ENCODE data around the gene ETFBKMT.
A peak's percentile ranks its signal among the peaks of the same experiment; 100 is the strongest.

Gene ETFBKMT, protein sequence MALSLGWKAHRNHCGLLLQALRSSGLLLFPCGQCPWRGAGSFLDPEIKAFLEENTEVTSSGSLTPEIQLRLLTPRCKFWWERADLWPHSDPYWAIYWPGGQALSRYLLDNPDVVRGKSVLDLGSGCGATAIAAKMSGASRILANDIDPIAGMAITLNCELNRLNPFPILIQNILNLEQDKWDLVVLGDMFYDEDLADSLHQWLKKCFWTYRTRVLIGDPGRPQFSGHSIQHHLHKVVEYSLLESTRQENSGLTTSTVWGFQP
- 1.0 to 2.0 (median 1.9) reads per million in 3 donors for total RNA-seq

DNA sequence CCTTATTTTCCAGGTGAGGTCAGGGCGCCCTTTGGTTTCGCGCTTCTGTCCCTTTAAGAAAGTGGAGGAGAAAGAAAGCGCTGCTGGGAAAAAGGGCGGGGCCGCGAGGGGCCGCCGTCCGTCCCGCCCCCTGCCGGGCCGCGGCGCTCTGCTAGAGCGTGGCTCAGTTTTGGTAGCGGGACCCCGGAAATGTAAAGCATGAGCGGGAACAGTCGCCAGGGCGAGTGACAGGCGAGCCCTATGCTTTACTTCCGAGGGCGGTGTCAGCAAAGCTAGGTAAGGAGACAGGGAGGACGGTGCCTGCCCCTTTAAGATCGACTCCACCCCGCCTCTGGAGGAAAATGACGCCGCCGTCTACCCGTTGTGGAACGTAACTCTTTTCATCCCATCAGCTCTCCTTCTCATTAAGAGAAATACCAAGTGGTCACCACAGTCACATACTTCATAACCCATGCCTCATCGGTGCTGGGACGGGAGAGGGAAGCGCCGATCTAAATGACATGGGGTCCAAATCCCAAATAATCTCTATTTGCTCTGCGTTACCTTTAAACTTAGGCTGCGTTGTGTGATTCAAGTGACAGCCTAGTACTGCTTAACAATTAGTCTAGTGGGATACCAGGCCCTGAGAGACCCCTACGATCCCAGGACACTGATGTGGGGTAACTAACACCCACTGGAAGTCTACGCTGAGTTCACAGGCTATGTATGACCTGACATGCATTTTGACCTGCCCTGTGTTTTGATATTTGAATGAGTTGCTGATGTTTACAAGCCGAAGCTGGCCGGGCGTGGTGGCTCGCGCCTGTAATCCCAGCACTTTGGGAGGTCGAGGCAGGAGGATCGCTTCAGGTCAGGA, at the start of gene ETFBKMT:
Gene ETFBKMT, plus strand, starts transcription at position 602 of the 856 bp plus-strand sequence. CDS start 2,266 bp downstream, outside the sequence.
- peak within 1 kb of the TSS; percentile 93 for H3K27ac ChIP-seq (ENCODE audit: insufficient read depth, low read length, poor library complexity, severe bottlenecking)
- H3K4me3 ChIP-seq (ENCODE audit: insufficient read depth, low read depth, low read length, poor library complexity, severe bottlenecking), result peak within 1 kb of the TSS; percentile 71
- no peaks in the 10 kb centered on the region for H3K4me1 ChIP-seq (ENCODE audit: control insufficient read depth, insufficient read depth, low read length, poor library complexity, severe bottlenecking)
- no peaks in the 10 kb centered on the region for H3K36me3 ChIP-seq (ENCODE audit: control insufficient read depth, insufficient read depth, low read length)
- H3K9me3 ChIP-seq (ENCODE audit: control insufficient read depth, low read length), result no peaks in the 10 kb centered on the region
- no peaks in the 10 kb centered on the region for H3K27me3 ChIP-seq (replicated peaks; ENCODE audit: control insufficient read depth, insufficient read depth, low read length, poor library complexity, severe bottlenecking)
- peak; percentile 83 to 90 (median 89) for DNase-seq

DNA sequence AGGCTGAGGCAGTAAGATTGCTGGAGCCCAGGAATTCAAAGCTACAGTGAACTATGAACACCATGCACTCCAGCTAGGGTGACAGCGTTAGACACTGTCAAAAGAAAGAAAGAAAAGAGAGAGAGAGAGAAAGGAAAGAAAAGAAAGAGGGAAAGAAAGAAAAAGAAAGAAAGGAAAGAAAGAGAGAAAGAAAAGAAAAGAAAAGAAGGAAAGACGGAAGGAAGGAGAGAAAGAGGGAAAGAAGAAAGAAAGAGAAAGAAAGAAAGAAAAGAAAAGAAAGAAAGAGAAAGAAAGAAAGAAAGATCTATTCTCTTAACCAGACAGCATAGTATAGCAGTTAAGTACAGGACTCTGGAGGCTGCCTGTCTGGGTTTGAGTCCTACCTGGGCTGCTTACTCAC, 46.7 kb upstream of the ETFBKMT start:
- Histone ChIP-seq H3K27ac (ENCODE audit: insufficient read depth, low read length, poor library complexity, severe bottlenecking) (no peak overlapping the region), H3K27me3 (replicated peaks; ENCODE audit: control insufficient read depth, insufficient read depth, low read length, poor library complexity, severe bottlenecking) (no peaks in the 10 kb centered on the region), H3K9me3 (ENCODE audit: control insufficient read depth, low read length) (no peaks in the 10 kb centered on the region), H3K4me1 (ENCODE audit: control insufficient read depth, insufficient read depth, low read length, poor library complexity, severe bottlenecking) (no peaks in the 10 kb centered on the region), H3K36me3 (ENCODE audit: control insufficient read depth, insufficient read depth, low read length) (no peaks in the 10 kb centered on the region), H3K4me3 (ENCODE audit: insufficient read depth, low read depth, low read length, poor library complexity, severe bottlenecking) (no peak overlapping the region)
- DNase-seq, result no peak

DNA sequence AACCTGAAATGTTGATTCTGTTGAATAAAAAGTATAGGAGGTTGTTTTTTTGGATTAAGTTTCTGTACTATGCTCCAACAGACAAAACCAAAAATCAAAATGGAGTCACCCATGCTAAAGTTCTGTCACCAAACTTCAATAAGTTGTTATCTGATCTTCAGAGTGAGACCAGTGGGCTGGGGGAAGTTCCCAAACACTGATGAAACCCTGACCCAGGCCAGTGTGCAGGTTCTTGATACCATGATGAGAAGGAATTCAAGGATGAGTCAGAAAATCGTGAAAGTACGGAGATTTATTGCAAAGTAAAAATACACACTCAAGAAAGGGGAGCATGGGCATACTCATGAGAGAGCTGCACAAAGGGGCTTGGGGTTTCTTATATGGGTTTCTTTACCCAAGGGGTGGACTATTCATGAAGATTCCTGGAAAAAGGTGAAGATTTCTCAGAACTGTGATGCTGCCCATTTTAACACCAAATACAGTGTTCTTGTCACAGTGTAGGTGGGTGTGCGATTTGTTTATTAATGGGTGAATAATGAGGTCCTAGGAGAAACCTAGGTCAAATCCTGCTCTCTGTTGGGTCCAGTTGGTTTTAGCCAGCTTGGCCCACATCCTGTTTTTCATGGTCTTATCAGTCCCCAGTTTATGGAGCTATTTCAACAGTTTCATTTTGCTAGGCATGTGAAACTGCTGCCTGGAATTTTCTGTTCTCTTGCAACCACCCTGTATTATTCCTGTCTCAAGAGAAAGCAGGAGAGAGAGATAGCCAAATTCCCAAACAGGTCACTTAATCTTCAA, 41.1 kb upstream of the ETFBKMT start:
- no peak for DNase-seq
- H3K36me3 ChIP-seq (ENCODE audit: control insufficient read depth, insufficient read depth, low read length), result no peaks in the 10 kb centered on the region
- H3K27me3 ChIP-seq (replicated peaks; ENCODE audit: control insufficient read depth, insufficient read depth, low read length, poor library complexity, severe bottlenecking), result no peaks in the 10 kb centered on the region
- no peak overlapping the region for H3K27ac ChIP-seq (ENCODE audit: insufficient read depth, low read length, poor library complexity, severe bottlenecking)
- H3K4me3 ChIP-seq (ENCODE audit: insufficient read depth, low read depth, low read length, poor library complexity, severe bottlenecking), result no peak overlapping the region
- H3K4me1 ChIP-seq (ENCODE audit: control insufficient read depth, insufficient read depth, low read length, poor library complexity, severe bottlenecking), result no peaks in the 10 kb centered on the region
- H3K9me3 ChIP-seq (ENCODE audit: control insufficient read depth, low read length), result no peaks in the 10 kb centered on the region

DNA sequence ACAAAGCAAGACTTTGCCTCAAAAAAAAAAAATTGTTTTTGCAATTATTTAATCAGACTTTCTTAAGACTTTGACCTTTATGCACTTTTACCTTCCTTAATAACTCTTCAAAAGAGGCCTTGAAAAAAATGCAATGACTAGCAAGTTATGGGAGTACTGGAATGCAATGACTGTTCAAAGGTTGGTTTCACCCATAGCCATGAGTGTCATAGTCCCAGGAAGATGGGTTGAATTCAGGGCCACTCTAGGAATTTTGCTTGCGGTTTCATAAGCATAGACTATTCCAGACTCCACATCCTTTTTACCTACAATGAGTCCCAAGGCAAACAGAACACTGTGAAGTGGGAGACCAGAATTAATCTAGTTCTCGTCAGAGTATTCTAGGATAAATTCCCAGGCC, 39.2 kb upstream of the ETFBKMT start:
- Histone ChIP-seq H3K27ac (ENCODE audit: insufficient read depth, low read length, poor library complexity, severe bottlenecking) (no peak overlapping the region), H3K27me3 (replicated peaks; ENCODE audit: control insufficient read depth, insufficient read depth, low read length, poor library complexity, severe bottlenecking) (no peaks in the 10 kb centered on the region), H3K4me3 (ENCODE audit: insufficient read depth, low read depth, low read length, poor library complexity, severe bottlenecking) (no peak overlapping the region), H3K36me3 (ENCODE audit: control insufficient read depth, insufficient read depth, low read length) (no peaks in the 10 kb centered on the region), H3K9me3 (ENCODE audit: control insufficient read depth, low read length) (no peaks in the 10 kb centered on the region), H3K4me1 (ENCODE audit: control insufficient read depth, insufficient read depth, low read length, poor library complexity, severe bottlenecking) (no peaks in the 10 kb centered on the region)
- DNase-seq, result no peak

DNA sequence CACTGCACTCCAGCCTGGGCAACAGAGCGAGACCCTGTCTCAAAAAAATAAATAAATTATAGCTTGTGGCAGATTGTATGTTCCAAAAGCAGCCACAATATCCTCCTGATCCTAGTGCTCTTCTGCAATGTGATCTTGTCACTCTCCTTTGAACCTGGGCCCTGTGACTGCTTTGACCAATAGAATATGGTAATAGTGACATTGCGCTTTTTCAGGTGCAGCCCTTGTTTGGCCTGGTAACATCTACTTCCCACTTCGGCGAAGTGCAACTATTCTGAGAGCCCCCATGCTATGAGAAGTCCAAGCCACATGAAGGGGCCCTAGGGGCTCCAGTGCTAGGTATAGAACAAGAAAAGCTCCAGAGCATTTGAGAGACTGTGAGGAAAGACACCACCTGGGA, 37.5 kb upstream of the ETFBKMT start:
- no peak for DNase-seq
- Histone ChIP-seq H3K27me3 (replicated peaks; ENCODE audit: control insufficient read depth, insufficient read depth, low read length, poor library complexity, severe bottlenecking) (no peaks in the 10 kb centered on the region), H3K9me3 (ENCODE audit: control insufficient read depth, low read length) (no peaks in the 10 kb centered on the region), H3K4me1 (ENCODE audit: control insufficient read depth, insufficient read depth, low read length, poor library complexity, severe bottlenecking) (no peaks in the 10 kb centered on the region), H3K27ac (ENCODE audit: insufficient read depth, low read length, poor library complexity, severe bottlenecking) (no peak overlapping the region), H3K36me3 (ENCODE audit: control insufficient read depth, insufficient read depth, low read length) (no peaks in the 10 kb centered on the region), H3K4me3 (ENCODE audit: insufficient read depth, low read depth, low read length, poor library complexity, severe bottlenecking) (no peak overlapping the region)

DNA sequence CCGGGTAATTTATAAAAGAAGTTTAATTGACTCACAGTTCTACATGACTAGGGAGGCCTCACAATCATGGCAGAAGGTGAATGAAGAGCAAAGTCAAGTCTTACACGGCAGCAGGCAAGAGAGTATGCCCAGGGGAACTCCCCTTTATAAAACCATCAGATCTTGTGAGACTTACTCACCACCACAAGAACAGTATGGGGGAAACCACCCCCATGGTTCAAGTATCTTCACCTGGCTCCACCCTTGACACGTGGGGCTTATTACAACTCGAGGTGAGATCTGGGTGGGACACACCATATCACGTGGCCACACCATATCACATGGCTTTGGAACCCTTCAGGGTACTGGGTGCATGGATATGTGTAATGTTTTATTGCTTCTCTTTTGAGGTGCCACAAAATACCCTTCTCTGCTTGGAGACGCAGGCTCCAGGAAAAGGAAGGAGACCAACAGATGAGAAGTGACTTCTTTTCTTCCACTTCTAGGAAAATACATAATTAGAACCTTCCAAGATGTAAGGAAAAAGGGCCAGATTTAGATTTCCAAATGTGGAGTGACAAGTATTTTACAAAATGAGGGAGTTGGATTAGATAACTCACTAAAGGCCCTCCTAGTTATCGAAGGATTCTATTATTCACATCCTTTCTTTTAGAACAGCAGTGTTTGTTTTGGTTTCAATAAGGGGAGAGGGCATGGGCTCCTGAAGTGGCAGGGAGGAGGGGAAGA, 33.1 kb upstream of the ETFBKMT start:
- no peaks in the 10 kb centered on the region for H3K36me3 ChIP-seq (ENCODE audit: control insufficient read depth, insufficient read depth, low read length)
- no peak for DNase-seq
- no peaks in the 10 kb centered on the region for H3K4me1 ChIP-seq (ENCODE audit: control insufficient read depth, insufficient read depth, low read length, poor library complexity, severe bottlenecking)
- no peak overlapping the region for H3K4me3 ChIP-seq (ENCODE audit: insufficient read depth, low read depth, low read length, poor library complexity, severe bottlenecking)
- H3K27ac ChIP-seq (ENCODE audit: insufficient read depth, low read length, poor library complexity, severe bottlenecking), result no peak overlapping the region
- H3K9me3 ChIP-seq (ENCODE audit: control insufficient read depth, low read length), result no peaks in the 10 kb centered on the region
- H3K27me3 ChIP-seq (replicated peaks; ENCODE audit: control insufficient read depth, insufficient read depth, low read length, poor library complexity, severe bottlenecking), result no peaks in the 10 kb centered on the region

DNA sequence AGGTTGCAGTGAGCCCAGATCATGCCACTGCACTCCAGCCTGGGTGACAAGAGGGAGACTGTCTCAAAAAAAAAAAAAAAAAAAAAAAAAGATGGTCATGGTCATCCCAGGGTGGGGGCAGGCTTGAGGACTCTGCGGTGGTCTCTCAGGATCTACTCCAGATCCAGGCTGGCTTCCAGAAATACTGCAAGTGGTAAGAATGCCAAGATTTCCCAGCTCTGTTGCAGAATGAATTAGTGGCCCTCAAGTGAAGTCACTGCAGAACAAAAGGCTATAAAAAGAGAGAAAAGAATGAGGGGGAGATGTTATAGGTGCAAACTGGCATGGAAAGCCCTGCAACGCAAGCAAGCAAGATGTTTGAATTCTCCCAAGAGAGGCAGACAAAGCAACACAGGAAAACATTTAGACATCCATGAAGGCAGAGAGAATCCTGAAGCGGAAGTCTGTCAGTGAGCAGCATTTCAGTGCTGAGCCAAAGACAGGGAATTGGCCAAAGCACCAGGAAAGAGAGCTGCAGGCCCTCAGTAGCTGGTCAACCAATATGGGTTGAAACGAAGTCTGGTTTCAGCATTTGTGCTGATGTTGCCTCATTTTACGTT, 31.9 kb upstream of the ETFBKMT start:
- Histone ChIP-seq H3K4me3 (ENCODE audit: insufficient read depth, low read depth, low read length, poor library complexity, severe bottlenecking) (no peak overlapping the region), H3K4me1 (ENCODE audit: control insufficient read depth, insufficient read depth, low read length, poor library complexity, severe bottlenecking) (no peaks in the 10 kb centered on the region), H3K9me3 (ENCODE audit: control insufficient read depth, low read length) (no peaks in the 10 kb centered on the region), H3K27me3 (replicated peaks; ENCODE audit: control insufficient read depth, insufficient read depth, low read length, poor library complexity, severe bottlenecking) (no peaks in the 10 kb centered on the region), H3K36me3 (ENCODE audit: control insufficient read depth, insufficient read depth, low read length) (no peaks in the 10 kb centered on the region), H3K27ac (ENCODE audit: insufficient read depth, low read length, poor library complexity, severe bottlenecking) (no peak overlapping the region)
- no peak for DNase-seq

DNA sequence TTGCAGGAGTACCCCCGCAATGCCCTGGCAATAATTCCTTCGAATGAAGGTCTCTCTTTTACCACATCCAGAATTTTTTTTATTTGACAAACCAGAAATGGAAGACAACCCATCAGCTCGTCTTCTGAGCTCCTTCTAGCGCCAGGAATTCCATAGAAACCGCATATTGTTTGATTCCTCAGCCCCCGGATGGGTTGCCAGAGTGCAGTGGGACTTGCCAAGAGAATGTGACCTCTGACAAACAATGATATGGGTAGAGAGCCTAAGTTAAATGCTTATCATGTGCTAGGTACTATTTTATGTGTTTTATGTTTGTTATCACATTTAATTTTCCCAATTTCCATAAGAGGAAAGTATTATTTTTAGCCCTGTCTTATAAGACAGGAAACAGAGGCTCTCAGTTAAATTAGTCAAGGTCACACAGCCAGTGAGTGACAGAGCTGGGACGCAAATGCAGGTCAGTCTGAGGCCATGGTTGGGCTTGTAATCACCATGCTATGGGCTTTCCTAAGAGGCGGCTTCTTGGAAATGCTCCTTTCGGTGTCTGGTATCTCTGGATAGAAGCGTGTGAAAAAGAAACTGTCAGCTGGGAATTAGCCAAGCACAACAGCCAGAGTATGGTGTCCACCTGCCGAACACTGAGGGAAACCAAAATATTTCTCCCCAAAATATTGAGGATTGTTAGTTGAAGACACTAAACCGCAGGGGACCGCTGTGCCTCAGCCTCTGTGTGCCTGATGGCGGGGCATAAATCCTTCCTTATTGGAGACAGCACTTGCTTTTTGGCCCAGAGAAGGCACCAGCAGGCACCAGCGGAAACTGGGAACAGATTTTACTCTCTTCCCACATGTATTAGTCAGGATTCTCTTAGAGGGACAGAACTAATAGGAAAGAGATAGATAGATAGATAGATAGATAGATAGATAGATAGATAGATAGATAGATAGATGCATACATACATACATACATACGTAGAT, 29.4 kb upstream of the ETFBKMT start:
- Histone ChIP-seq H3K27ac (ENCODE audit: insufficient read depth, low read length, poor library complexity, severe bottlenecking) (no peak overlapping the region), H3K4me3 (ENCODE audit: insufficient read depth, low read depth, low read length, poor library complexity, severe bottlenecking) (no peak overlapping the region)
- no peak for DNase-seq

More for the DNA sequence above, 29.4 kb upstream of the ETFBKMT start:
- no peaks in the 10 kb centered on the region for H3K27me3 ChIP-seq (replicated peaks; ENCODE audit: control insufficient read depth, insufficient read depth, low read length, poor library complexity, severe bottlenecking)
- no peaks in the 10 kb centered on the region for H3K36me3 ChIP-seq (ENCODE audit: control insufficient read depth, insufficient read depth, low read length)
- no peaks in the 10 kb centered on the region for H3K4me1 ChIP-seq (ENCODE audit: control insufficient read depth, insufficient read depth, low read length, poor library complexity, severe bottlenecking)
- no peaks in the 10 kb centered on the region for H3K9me3 ChIP-seq (ENCODE audit: control insufficient read depth, low read length)

Measured in effector memory CD4-positive, alpha-beta T cell (primary cell).